ENCODE measurements around the gene MYH10.

DNA sequence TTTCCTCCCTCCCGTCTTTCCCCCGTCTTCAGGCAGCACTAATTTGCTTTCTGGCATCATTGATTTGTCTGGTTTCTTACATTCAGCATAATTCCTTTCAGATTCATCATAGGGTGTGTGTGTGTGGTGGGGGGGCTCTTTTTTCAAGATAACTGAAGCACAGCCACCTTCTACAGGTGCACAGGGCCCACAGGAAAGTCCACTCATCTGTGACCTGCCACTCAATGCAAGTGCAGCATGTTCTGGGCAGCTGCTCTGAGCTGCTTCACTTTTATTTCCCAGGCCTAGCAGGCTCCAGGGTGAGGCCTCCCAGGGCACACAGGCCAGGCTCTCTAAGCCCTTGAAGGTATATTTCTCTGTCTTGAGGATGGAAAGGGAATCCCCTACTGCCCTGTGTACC is 35.2 kb upstream of the MYH10 start:
- TF ChIP-seq, protein P1, sequence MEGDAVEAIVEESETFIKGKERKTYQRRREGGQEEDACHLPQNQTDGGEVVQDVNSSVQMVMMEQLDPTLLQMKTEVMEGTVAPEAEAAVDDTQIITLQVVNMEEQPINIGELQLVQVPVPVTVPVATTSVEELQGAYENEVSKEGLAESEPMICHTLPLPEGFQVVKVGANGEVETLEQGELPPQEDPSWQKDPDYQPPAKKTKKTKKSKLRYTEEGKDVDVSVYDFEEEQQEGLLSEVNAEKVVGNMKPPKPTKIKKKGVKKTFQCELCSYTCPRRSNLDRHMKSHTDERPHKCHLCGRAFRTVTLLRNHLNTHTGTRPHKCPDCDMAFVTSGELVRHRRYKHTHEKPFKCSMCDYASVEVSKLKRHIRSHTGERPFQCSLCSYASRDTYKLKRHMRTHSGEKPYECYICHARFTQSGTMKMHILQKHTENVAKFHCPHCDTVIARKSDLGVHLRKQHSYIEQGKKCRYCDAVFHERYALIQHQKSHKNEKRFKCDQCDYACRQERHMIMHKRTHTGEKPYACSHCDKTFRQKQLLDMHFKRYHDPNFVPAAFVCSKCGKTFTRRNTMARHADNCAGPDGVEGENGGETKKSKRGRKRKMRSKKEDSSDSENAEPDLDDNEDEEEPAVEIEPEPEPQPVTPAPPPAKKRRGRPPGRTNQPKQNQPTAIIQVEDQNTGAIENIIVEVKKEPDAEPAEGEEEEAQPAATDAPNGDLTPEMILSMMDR (IDR thresholded peaks at IDR 0.05; ENCODE audit: low read depth, low read length, poor library complexity, severe bottlenecking), result no peak
- TF ChIP-seq EZH2phosphoT487 (IDR thresholded peaks at IDR 0.05; ENCODE audit: borderline replicate concordance, low read length), result no peak
